ENCODE data around the gene DHX16. TPM values are rescaled to one million over a fixed set of nuclear protein-coding genes. Genes with fewer than 3 reads are reported as not detected.
A peak's percentile ranks its signal among the peaks of the same experiment; 100 is the strongest.

The DHX16 gene
- polyA plus RNA-seq, 3 donors, result 16.4 to 70.1 (median 19.0) TPM

DNA sequence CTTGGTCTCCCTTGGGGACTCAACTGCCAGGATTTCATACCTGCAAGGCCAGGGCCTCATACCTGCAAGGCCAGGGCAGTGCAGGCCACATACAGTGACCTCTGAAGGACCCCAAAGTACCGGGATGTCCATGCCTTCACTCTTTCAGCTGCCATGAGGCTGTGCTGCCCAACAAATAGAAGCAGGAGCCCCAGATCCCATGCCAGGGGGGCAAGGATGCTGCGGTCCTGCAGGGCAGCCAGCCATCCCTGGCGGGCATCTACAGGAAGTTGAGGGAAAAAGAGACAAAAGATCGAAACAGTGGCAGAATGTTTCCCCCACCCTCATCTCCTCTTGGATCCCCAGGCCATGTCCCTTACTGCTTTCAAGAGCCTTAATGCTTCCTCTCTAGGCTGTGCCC lies 17.2 kb upstream of the DHX16 start:
- Histone ChIP-seq H3K4me1 (ENCODE audit: control insufficient read depth in 1 of 2, insufficient read depth in 2 of 2, low read length in 2 of 2) (peaks cover 42 to 49% of the 10 kb centered on the region in 2 donors), H3K4me2 (replicated peaks; ENCODE audit: extremely low read depth, low read length, poor library complexity, severe bottlenecking) (peak overlapping the region; percentile 100), H2AFZ (ENCODE audit: insufficient read depth, low read depth, low read length, poor library complexity, severe bottlenecking) (peak overlapping the region; percentile 89), H3K36me3 (replicated peaks in 1 of 2; ENCODE audit: control insufficient read depth in 1 of 2, insufficient read depth in 2 of 2, low read length in 2 of 2) (no peaks in the 10 kb centered on the region), H3K9ac (ENCODE audit: insufficient read depth, low read length, poor library complexity, severe bottlenecking) (peak overlapping the region; percentile 66), H3K79me2 (ENCODE audit: insufficient read depth, low read length) (peaks cover 54% of the 10 kb centered on the region), H3K9me3 (replicated peaks in 1 of 2; ENCODE audit: control insufficient read depth in 1 of 2, insufficient read depth in 1 of 2, low read length in 2 of 2) (no peaks in the 10 kb centered on the region), H3K27me3 (ENCODE audit: control insufficient read depth in 2 of 2, insufficient read depth in 2 of 2, low read length in 2 of 2) (no peaks in the 10 kb centered on the region), H3K4me3 (replicated peaks in 1 of 3; ENCODE audit: low read depth in 2 of 3, low read length in 3 of 3) (peak overlapping the region; percentile 70 to 100 (median 95)), H3K27ac (ENCODE audit: low read depth in 1 of 2, low read length in 2 of 2) (peak overlapping the region; percentile 51 to 99), H4K20me1 (ENCODE audit: insufficient read depth, low read length) (peaks cover 14% of the 10 kb centered on the region)
- no peak for DNase-seq
- peak overlapping the region; percentile 97 to 99 for H3K4me3 Mint-ChIP-seq
- H3K36me3 Mint-ChIP-seq, result peaks cover 9 to 10% of the 10 kb centered on the region in 2 donors
- TF ChIP-seq, protein P1, sequence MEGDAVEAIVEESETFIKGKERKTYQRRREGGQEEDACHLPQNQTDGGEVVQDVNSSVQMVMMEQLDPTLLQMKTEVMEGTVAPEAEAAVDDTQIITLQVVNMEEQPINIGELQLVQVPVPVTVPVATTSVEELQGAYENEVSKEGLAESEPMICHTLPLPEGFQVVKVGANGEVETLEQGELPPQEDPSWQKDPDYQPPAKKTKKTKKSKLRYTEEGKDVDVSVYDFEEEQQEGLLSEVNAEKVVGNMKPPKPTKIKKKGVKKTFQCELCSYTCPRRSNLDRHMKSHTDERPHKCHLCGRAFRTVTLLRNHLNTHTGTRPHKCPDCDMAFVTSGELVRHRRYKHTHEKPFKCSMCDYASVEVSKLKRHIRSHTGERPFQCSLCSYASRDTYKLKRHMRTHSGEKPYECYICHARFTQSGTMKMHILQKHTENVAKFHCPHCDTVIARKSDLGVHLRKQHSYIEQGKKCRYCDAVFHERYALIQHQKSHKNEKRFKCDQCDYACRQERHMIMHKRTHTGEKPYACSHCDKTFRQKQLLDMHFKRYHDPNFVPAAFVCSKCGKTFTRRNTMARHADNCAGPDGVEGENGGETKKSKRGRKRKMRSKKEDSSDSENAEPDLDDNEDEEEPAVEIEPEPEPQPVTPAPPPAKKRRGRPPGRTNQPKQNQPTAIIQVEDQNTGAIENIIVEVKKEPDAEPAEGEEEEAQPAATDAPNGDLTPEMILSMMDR (IDR thresholded peaks at IDR 0.05), result no peak
- intact Hi-C loops (cut with micrococcal nuclease), result no loop called here
- peaks cover 46% of the 10 kb centered on the region for H3K4me1 Mint-ChIP-seq
- peak overlapping the region; percentile 93 to 99 (median 98) for H3K27ac Mint-ChIP-seq
- WGBS (ENCODE audit: insufficient coverage), result 61% methylated on average over 2 of the region's 4 CpGs
- H3K27me3 Mint-ChIP-seq (ENCODE audit: low read depth in 3 of 3), result peaks cover 0 to 4% (median 0%) of the 10 kb centered on the region in 3 donors
- no peaks in the 10 kb centered on the region for H3K9me3 Mint-ChIP-seq

DNA sequence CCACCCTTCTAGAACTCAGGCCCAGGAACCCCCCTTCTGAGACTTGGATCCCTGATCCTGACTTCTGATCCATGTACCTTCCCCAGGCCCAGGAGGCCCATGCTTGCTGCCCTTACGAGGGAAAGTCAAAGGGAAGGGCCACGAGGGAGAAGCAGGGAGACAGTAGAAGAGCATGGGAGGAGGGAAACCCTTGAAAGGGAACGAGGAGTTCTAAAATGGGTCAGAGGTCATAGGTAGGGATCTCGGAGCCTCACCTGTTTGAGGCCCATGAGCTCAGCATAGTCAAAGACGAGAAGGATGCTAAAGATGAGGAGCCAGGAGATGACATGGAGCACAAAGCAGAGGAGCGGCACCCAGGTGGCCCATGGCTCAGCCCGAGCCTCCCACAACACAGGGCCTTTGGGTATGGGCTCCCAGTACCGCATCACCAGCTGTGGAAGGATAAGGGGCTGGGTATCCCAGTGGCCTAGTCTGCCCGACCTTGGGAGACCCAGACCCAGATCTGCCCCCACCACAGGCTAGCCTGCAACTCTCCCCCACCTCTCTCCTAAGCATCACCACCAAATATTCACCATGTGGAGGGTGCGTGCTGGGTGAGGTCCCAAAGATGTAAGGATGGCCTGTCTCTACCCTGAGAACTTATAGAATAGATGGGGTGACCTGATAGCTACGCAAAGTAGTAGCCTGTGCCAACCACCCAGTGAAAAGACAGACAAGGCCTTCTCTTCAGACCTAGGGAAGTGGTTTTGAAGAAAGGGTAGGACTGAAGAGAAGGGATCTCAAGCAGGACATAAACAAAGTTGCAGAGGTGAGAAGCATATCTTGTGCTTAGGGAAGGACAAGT lies 16.4 kb upstream of the DHX16 start:
- Histone ChIP-seq H3K27ac (ENCODE audit: low read depth in 1 of 2, low read length in 2 of 2) (peak overlapping the region; percentile 99), H3K27me3 (ENCODE audit: control insufficient read depth in 2 of 2, insufficient read depth in 2 of 2, low read length in 2 of 2) (no peaks in the 10 kb centered on the region), H3K36me3 (replicated peaks in 1 of 2; ENCODE audit: control insufficient read depth in 1 of 2, insufficient read depth in 2 of 2, low read length in 2 of 2) (no peaks in the 10 kb centered on the region), H4K20me1 (ENCODE audit: insufficient read depth, low read length) (peaks cover 22% of the 10 kb centered on the region), H3K9me3 (replicated peaks in 1 of 2; ENCODE audit: control insufficient read depth in 1 of 2, insufficient read depth in 1 of 2, low read length in 2 of 2) (no peaks in the 10 kb centered on the region), H3K79me2 (ENCODE audit: insufficient read depth, low read length) (peaks cover 61% of the 10 kb centered on the region), H3K4me3 (replicated peaks in 1 of 3; ENCODE audit: low read depth in 2 of 3, low read length in 3 of 3) (peak overlapping the region in 1 of 3 experiments; percentile 100), H2AFZ (ENCODE audit: insufficient read depth, low read depth, low read length, poor library complexity, severe bottlenecking) (no peak overlapping the region), H3K9ac (ENCODE audit: insufficient read depth, low read length, poor library complexity, severe bottlenecking) (no peak overlapping the region), H3K4me2 (replicated peaks; ENCODE audit: extremely low read depth, low read length, poor library complexity, severe bottlenecking) (peak overlapping the region; percentile 100), H3K4me1 (ENCODE audit: control insufficient read depth in 1 of 2, insufficient read depth in 2 of 2, low read length in 2 of 2) (peaks cover 42 to 51% of the 10 kb centered on the region in 2 donors)
- peaks cover 10 to 13% of the 10 kb centered on the region in 2 donors for H3K36me3 Mint-ChIP-seq
- peaks cover 0 to 4% (median 0%) of the 10 kb centered on the region in 3 donors for H3K27me3 Mint-ChIP-seq (ENCODE audit: low read depth in 3 of 3)
- TF ChIP-seq, protein P1 (IDR thresholded peaks at IDR 0.05), result no peak
- intact Hi-C loops (cut with micrococcal nuclease), result no loop called here
- DNase-seq, result no peak
- WGBS (ENCODE audit: insufficient coverage), result 84% methylated on average over 4 of the region's 11 CpGs
- peak overlapping the region; percentile 97 to 99 for H3K4me3 Mint-ChIP-seq
- H3K4me1 Mint-ChIP-seq, result peaks cover 48% of the 10 kb centered on the region
- peak overlapping the region; percentile 93 to 99 (median 98) for H3K27ac Mint-ChIP-seq
- no peaks in the 10 kb centered on the region for H3K9me3 Mint-ChIP-seq

All from CD14-positive monocyte (primary cell).